SK-N-DZ (cell line): Measurements from ENCODE around the gene CORO1C.
"Not testable (repeated sequence)": the region's sequence is repeated elsewhere in the genome, so short reads cannot be mapped to it uniquely, and the experiment has no call there.

Source experiments
- DNase-seq: peaks from one replicate; pipeline ENCODE4 v3.0.0-alpha.2; 2015; ENCODE audit warnings: low spot score

CORO1C gene

GRCh38 chr12:108753976-108754375, 22.7 kb upstream of the CORO1C start:
- no peak for DNase-seq

GRCh38 chr12:108752387-108752786, 21.1 kb upstream of the CORO1C start:
- no peak for DNase-seq

DNA sequence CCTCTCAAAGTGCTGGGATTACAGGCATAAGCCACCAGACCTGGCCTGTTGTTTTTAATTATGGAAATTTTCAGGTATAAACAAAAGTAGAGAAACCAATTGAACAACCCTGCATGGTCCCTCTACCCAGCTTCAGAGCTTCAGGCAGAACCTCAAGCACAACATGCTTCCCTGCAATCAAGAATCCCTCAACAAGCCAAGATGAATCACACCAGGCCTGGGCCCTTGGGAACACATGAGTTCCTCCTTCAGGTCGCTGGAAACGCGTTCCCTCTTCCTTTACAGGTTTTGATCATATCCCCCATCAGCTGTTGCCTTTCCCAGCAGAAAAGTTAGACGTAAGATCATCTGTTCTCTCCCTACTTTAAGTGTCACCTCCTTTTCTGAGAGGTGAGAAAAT, 20.5 kb upstream of the CORO1C start:
- DNase-seq, result no peak

DNA sequence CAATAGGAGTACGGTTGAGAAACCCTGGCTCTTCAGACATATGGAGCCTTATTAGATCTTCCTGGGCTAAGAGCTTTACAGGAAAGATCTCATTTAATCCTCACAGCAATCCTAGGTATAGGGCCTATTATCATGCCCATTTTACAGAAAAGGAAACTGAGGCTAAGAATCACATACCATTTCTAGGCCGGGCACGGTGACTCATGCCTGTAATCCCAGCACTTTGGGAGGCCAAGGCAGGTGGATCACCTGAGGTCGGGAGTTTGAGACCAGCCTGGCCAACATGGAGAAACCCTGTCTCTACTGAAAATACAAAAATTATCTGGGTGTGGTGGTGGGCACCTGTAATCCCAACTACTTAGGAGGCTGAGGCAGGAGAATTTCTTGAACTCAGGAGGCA, 19.7 kb upstream of the CORO1C start:
- DNase-seq, result not testable (repeated sequence)

GRCh38 chr12:108750526-108750925, 19.2 kb upstream of the CORO1C start:
- DNase-seq, result no peak

- no peak for DNase-seq
Observed at GRCh38 chr12:108747563-108747962, 16.2 kb upstream of the CORO1C start.

DNA sequence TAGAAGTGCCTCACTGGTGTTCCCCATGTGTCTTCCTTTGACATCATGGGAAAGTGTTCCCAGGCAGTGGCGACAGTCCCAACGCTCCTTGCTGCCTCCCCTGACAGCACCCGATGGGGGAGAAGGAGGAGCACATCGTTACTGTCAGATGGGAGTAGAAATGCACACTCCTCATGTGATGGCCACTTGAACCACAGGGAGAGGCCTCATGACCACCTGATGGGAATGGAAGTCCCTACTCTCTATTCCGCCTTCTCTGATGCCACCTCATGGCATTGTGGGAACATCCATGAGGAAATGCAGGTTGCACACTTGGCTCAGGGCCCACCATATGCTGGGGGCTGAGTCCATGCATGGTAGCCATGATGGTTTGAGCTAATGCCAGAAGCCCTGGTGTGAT, 14.3 kb upstream of the CORO1C start:
- no peak for DNase-seq

GRCh38 chr12:108744021-108744897, 12.9 kb upstream of the CORO1C start:
- DNase-seq, result no peak

DNA sequence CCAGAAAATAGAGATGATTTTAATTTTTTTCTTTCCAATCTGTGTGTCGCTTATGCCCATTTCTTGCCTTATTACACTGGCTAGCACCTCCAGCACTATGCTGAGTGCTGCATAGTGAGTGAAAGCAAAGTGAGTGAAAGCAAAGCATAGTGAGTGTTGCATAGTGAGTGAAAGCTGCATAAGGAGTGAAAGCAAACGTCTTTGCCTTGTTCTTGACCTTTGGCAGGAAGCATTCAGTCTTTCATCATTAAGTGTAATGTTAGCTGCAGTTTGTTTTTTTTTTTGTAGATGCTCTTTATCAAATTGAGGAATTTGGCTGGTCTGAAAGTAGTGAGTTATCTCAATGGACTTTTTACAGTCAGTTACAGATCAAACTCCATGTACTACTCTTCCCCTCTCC, 6.9 kb upstream of the CORO1C start:
- no peak for DNase-seq

DNA sequence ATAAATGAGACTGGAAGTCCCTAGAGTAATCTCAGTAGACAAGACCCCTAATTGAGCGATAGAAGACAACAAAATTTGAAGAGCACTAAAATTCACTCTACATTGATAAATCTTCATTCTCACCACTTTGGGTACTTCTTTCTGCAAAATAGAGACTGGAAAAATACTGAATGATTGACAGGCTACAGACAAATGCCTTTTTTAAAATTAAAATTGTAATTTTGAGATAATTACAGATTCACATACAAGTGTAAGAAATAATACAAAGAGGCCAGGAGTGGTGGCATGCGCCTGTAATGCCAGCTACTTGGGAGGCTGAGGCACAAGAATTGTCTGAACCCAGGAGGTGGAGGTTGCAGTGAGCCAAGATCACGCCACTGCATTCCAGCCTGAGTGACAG, 4.5 kb upstream of the CORO1C start:
- no peak for DNase-seq

GRCh38 chr12:108734200-108734906, 3.0 kb upstream of the CORO1C start:
- DNase-seq, result no peak

DNA sequence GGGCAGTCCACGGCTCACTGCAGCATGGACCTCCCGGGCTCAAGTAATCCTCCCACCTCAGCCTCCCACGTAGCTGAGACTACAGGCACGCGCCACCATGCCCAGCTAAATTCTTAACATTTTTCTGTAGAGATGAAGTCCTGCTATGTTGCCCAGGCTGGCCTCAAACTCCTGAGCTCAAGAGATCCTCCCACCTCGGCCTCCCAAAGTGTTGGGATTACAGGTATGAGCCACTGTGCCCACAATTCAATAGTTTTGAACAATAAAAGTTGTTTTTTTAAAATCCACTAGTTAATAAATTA, 1.9 kb upstream of the CORO1C start:
- not testable (repeated sequence) for DNase-seq

DNA sequence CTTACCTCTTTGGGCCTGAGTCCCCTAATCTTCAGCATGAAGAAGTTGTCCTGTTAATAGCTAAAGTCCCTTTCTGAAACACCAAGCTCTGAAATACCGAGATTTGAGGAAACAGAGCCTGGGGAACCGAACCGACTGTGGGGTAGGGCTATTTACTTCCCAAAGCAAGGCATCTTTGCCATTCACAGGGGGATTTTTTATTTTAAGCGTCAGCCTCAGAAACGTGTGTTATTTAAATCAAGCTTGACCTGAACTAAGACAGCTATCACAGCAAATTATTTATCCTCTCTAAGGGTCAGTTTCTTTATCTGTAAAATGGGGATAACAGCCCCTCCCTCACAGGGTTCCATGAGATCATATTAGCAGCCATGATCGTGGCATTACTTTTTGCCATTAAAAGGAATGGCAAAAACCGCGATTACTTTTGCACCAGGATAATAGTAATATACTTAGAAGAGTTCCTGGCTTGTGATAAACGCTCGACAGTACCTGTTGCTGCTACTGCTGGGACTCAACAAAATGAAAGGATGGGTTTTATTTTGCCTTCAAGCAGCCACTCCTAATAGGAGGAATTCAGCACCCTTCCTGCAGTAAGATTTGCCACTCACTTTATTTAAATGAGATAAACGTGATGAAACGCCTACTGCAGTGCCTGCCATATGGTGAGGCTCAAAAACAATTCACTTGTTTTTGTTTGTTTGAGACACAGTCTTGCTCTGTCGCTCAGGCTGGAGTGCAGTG, 1.3 kb upstream of the CORO1C start:
- DNase-seq, result no peak

DNA sequence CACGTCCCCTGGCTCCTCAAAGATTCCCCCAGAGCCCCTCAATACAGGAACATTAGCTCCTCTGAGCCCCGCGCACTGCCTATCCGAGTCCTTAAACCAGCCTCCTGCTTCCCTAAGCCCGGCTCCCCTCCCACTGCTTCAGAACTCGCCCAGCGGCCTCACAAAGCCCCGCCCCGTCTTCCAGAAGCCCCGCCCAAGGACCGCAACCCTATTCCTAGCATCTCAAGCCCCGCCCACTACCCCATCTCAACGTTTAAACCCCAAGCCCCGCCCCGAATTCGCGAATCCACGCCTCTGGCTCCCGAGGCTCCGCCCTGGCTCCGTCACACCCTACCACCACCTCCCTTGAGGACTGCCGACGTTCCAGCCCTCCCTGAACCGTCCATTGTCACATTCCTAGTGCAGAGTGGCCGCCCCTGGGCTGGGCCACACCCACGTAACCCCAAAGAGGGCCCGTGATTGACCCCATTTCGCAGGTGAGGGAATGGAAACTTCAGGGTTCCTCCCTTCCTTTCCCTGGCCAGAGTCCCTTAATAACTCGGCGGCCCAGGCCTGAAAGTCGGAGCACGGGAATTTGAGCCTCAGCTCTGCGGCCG, 646 bp upstream of the CORO1C start:
- DNase-seq, result peak; percentile 95

- peak; percentile 74 for DNase-seq
Observed at GRCh38 chr12:108730365-108731104, 783 bp downstream of the CORO1C start.

GRCh38 chr12:108729612-108730364, 1.5 kb downstream of the CORO1C start:
- DNase-seq, result no peak

GRCh38 chr12:108728820-108729611, 2.3 kb downstream of the CORO1C start:
- no peak for DNase-seq

DNA sequence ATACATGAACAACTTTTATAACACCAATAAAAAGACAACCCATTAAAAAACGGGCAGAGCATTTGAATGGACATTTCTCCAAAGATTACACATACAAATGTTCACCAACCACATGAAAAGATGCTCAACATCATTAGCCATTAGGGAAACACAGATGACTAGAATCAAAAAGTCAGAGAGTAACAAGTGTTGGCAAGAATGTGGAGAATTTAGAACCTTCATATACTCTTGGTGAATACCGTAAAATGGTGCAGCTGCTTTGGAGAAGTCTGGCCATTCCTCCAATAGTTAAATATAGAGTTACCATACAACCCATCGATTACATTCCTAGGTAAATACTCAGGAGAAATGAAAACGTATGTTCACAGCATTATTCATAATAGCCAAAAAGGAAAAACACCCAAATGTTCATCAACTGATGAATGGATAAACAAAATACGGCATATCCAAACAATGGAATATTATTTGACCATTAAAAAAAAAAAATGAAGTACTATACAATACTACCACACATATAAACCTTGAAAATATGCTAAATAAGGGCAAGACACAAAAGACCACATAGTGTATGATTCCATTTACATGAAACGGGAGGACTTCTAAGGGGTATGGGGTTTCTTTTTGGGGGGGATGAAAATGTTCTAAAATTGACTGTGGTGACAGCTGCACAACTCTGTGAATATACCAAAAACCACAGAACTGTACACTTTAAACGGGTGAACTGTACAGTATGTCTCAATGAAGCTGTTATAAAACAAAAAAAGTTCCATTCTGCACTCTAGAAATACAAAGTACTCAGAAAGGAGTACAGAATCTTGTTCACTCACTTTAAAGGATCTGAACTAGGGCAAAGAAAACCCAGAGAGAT, 3.2 kb downstream of the CORO1C start:
- DNase-seq, result no peak

GRCh38 chr12:108727161-108727560, 4.2 kb downstream of the CORO1C start:
- no peak for DNase-seq
